IMR-90 (cell line): Measurements from ENCODE around the gene SLC17A9. TPM values are rescaled to one million over a fixed set of nuclear protein-coding genes. Genes with fewer than 3 reads are reported as not detected.

Experiments used
- ATAC-seq: fragments of 200-7000 bp; cut with Tn5 transposase; 2 replicates; pipeline ENCODE4 v1.9.1; 2020; ENCODE audit warnings: low read depth, mild to moderate bottlenecking, moderate library complexity
- BruUV-seq: library from RNA; stranded (reverse); fragments of 400-500 nt; replicated peaks from 2 replicates; lab custom pipeline; 2021; lab: Mats Ljungman, UMichigan
- CTCF ChIA-PET: fragments of 300-600 bp; formaldehyde crosslinking; extraction: SDS; loops from one replicate; lab custom pipeline; 2021; ENCODE audit warnings: antibody characterized with exemption; lab: Yijun Ruan, JAX
- POLR2A ChIA-PET: fragments of 300-600 bp; sonication (Branson Sonifier 250); formaldehyde crosslinking; loops from one replicate; lab custom pipeline; 2022; ENCODE audit warnings: antibody characterized with exemption; ENCODE audit not compliant: unreplicated experiment; lab: Charles Lee
- DNase-seq: peaks from one replicate; pipeline ENCODE4 v3.0.0; 2013
- H2AFZ ChIP-seq: replicated peaks from 2 replicates; pipeline ENCODE3; 2013; ENCODE audit warnings: low read length, mild to moderate bottlenecking; ENCODE audit not compliant: poor library complexity
- H2AK5ac ChIP-seq: 2 replicates; pipeline ENCODE4 v1.6.1; 2013; ENCODE audit warnings: low read depth, low read length, inconsistent platforms
- H2AK9ac ChIP-seq: replicated peaks from 2 replicates; pipeline ENCODE3; 2013; ENCODE audit warnings: mild to moderate bottlenecking, low read depth, low read length, moderate library complexity; ENCODE audit not compliant: poor library complexity
- H2BK120ac ChIP-seq: 2 replicates; pipeline ENCODE4 v1.6.1; 2013; ENCODE audit warnings: low read depth, low read length, inconsistent platforms
- H2BK15ac ChIP-seq: 3 replicates; pipeline ENCODE4 v1.6.1; 2013; ENCODE audit warnings: low read depth, low read length, inconsistent platforms
- H2BK20ac ChIP-seq: 2 replicates; pipeline ENCODE4 v1.6.1; 2013; ENCODE audit warnings: low read depth, mild to moderate bottlenecking, inconsistent platforms, low read length, moderate library complexity
- H2BK5ac ChIP-seq: 2 replicates; pipeline ENCODE4 v1.6.1; 2013; ENCODE audit warnings: mild to moderate bottlenecking, low read depth, low read length, inconsistent platforms; ENCODE audit not compliant: poor library complexity, severe bottlenecking
- H3K14ac ChIP-seq: replicated peaks from 2 replicates; pipeline ENCODE4 v1.6.1; 2013; ENCODE audit warnings: low read depth, low read length, inconsistent platforms
- H3K18ac ChIP-seq: 2 replicates; pipeline ENCODE4 v1.6.1; 2013; ENCODE audit warnings: low read depth, low read length, control low read depth
- H3K23ac ChIP-seq: 2 replicates; pipeline ENCODE4 v1.6.1; 2013; ENCODE audit warnings: low read depth, low read length, inconsistent platforms
- H3K27ac ChIP-seq: 2 replicates; pipeline ENCODE4 v1.5.1; 2013; ENCODE audit warnings: mild to moderate bottlenecking, control low read depth, low read length; ENCODE audit not compliant: insufficient read depth
- H3K27me3 ChIP-seq: 2 replicates; pipeline ENCODE4 v1.6.1; 2013; ENCODE audit warnings: low read length; ENCODE audit not compliant: control insufficient read depth, insufficient read depth
- H3K36me3 ChIP-seq: 2 replicates; pipeline ENCODE4 v1.6.1; 2013; ENCODE audit warnings: low read length, mixed read lengths; ENCODE audit not compliant: control insufficient read depth, insufficient read depth
- H3K4ac ChIP-seq: 2 replicates; pipeline ENCODE4 v1.6.1; 2013; ENCODE audit warnings: low read depth, low read length, inconsistent platforms
- H3K4me1 ChIP-seq: 2 replicates; pipeline ENCODE4 v1.6.1; 2013; ENCODE audit warnings: low read length, mixed read lengths; ENCODE audit not compliant: control insufficient read depth, insufficient read depth
- H3K4me2 ChIP-seq: 2 replicates; pipeline ENCODE4 v1.6.1; 2013; ENCODE audit warnings: low read depth, mild to moderate bottlenecking, control low read depth, low read length, moderate library complexity
- H3K4me3 ChIP-seq: 2 replicates; pipeline ENCODE4 v1.5.1; 2013; ENCODE audit warnings: low read depth, mild to moderate bottlenecking, control low read depth, low read length, moderate library complexity; ENCODE audit not compliant: insufficient read depth
- H3K56ac ChIP-seq: 2 replicates; pipeline ENCODE4 v1.6.1; 2013; ENCODE audit warnings: low read length, inconsistent platforms; ENCODE audit not compliant: insufficient read depth; ENCODE audit errors: extremely low read depth
- H3K79me1 ChIP-seq, 2 experiments: 2 replicates each; pipeline ENCODE4 v1.6.1; 2013; ENCODE audit warnings: low read length in 2 of 2, inconsistent platforms in 1 of 2, low read depth in 1 of 2
- H3K9ac ChIP-seq: 2 replicates; pipeline ENCODE4 v1.6.1; 2013; ENCODE audit warnings: low read depth, low read length, control low read depth
- H3K9me1 ChIP-seq: 2 replicates; pipeline ENCODE4 v1.6.1; 2013; ENCODE audit warnings: low read length, inconsistent platforms; ENCODE audit not compliant: insufficient read depth
- H3K9me3 ChIP-seq: 2 replicates; pipeline ENCODE4 v1.6.1; 2013; ENCODE audit warnings: low read length; ENCODE audit not compliant: control insufficient read depth, insufficient read depth
- H4K20me1 ChIP-seq: 2 replicates; pipeline ENCODE4 v1.6.1; 2013; ENCODE audit warnings: low read length, inconsistent platforms; ENCODE audit not compliant: insufficient read depth
- H4K5ac ChIP-seq: 2 replicates; pipeline ENCODE4 v1.6.1; 2013; ENCODE audit warnings: mild to moderate bottlenecking, low read depth, low read length, control low read depth
- H4K8ac ChIP-seq, 2 experiments: 2 replicates each; pipeline ENCODE4 v1.6.1; 2013; ENCODE audit warnings: low read depth in 2 of 2, low read length in 2 of 2, control low read depth in 1 of 2, inconsistent platforms in 1 of 2
- H4K91ac ChIP-seq: 2 replicates; pipeline ENCODE4 v1.6.1; 2013; ENCODE audit warnings: low read depth, low read length, inconsistent platforms; ENCODE audit not compliant: insufficient read depth
- BHLHE40 ChIP-seq: fragments of 150-350 bp; IDR thresholded peaks from 2 replicates; pipeline ENCODE4 v1.6.1; 2016; ENCODE audit warnings: mild to moderate bottlenecking, low read depth, low read length
- CEBPB ChIP-seq: IDR thresholded peaks from 2 replicates; pipeline ENCODE4 v1.6.1; 2012; ENCODE audit warnings: low read depth, low read length, improper control_type of control experiment
- CHD1 ChIP-seq: IDR thresholded peaks from 2 replicates; pipeline ENCODE4 v1.6.1; 2012; ENCODE audit warnings: low read depth, low read length, improper control_type of control experiment
- MAFK ChIP-seq: IDR thresholded peaks from 2 replicates; pipeline ENCODE4 v1.6.1; 2012; ENCODE audit warnings: low read depth, low read length, improper control_type of control experiment
- MAZ ChIP-seq: IDR thresholded peaks from 2 replicates; pipeline ENCODE4 v1.6.1; 2012; ENCODE audit warnings: low read depth, mild to moderate bottlenecking, low read length, improper control_type of control experiment, moderate library complexity, borderline replicate concordance
- MXI1 ChIP-seq: IDR thresholded peaks from 2 replicates; pipeline ENCODE4 v1.6.1; 2012; ENCODE audit warnings: low read depth, mild to moderate bottlenecking, low read length, moderate library complexity, borderline replicate concordance
- NFE2L2 ChIP-seq: fragments of 150-350 bp; IDR thresholded peaks from 2 replicates; pipeline ENCODE4 v1.6.1; 2016; ENCODE audit warnings: low read depth, mild to moderate bottlenecking, low read length
- POLR2A ChIP-seq: IDR thresholded peaks from 2 replicates; pipeline ENCODE4 v1.6.1; 2012; ENCODE audit warnings: mild to moderate bottlenecking, low read depth, low read length
- RAD21 ChIP-seq: IDR thresholded peaks from 2 replicates; pipeline ENCODE4 v1.6.1; 2012; ENCODE audit warnings: low read length, improper control_type of control experiment
- RCOR1 ChIP-seq: IDR thresholded peaks from 2 replicates; pipeline ENCODE4 v1.6.1; 2012; ENCODE audit warnings: mild to moderate bottlenecking, low read length, improper control_type of control experiment; ENCODE audit not compliant: insufficient replicate concordance
- RFX5 ChIP-seq: IDR thresholded peaks from 2 replicates; pipeline ENCODE4 v1.8.0; 2012; ENCODE audit warnings: low read depth, mild to moderate bottlenecking, low read length, moderate library complexity
- SMC3 ChIP-seq: fragments of 150-350 bp; IDR thresholded peaks from 2 replicates; pipeline ENCODE4 v1.6.1; 2016; ENCODE audit warnings: low read depth, mild to moderate bottlenecking, antibody characterized with exemption, low read length, moderate library complexity
- WGBS, 2 experiments: methylation state at CpG; one replicate each; pipeline versions ENCODE4 v1.1.5 to v1.1.7; 2013; ENCODE audit warnings: missing lambda C conversion rate in 2 of 2; ENCODE audit not compliant: insufficient read length in 1 of 2; ENCODE audit errors: extremely low coverage in 2 of 2; 5-methylcytosine and 5-hydroxymethylcytosine counted together
- dilution Hi-C: fragments of 300-500 bp; cut with HindIII; formaldehyde crosslinking; loops from one replicate; pipeline ENCODE4 v1.14.3; 2018; ENCODE audit warnings: low sequenced_read_pairs; ENCODE audit not compliant: unreplicated experiment
- in situ Hi-C: fragments of 300-500 bp; cut with MboI; formaldehyde crosslinking; loops from 3 replicates; pipeline ENCODE4 v1.14.3; 2019; ENCODE audit warnings: low sequenced_read_pairs, inconsistent platforms, mixed read lengths
- intact Hi-C: fragments of 100-400 bp; cut with micrococcal nuclease; formaldehyde crosslinking; loops from 2 replicates; pipeline ENCODE4 v1.10.0; 2022
- polyA plus RNA-seq, 3 experiments: library from polyadenylated mRNA; depleted of rRNA; stranded (reverse); fragments of >200 nt; gene quantifications; 2 replicates each; pipeline ENCODE4 v1.2.3, GENCODE V29; 2012; ENCODE audit warnings: low replicate concordance in 1 of 3
- total RNA-seq: library from RNA; depleted of rRNA; stranded (reverse); fragments of >200 nt; gene quantifications from 2 replicates; pipeline ENCODE4 v1.2.3, GENCODE V29; 2012
- TF ChIP-seq, protein P1 (sequence below): fragments of 150-350 bp; IDR thresholded peaks from 2 replicates; pipeline ENCODE4 v1.6.1; 2017; ENCODE audit warnings: mild to moderate bottlenecking, antibody characterized with exemption, low read length, low read depth
- TF ChIP-seq, protein P2 (sequence below): fragments of 150-350 bp; IDR thresholded peaks from 2 replicates; pipeline ENCODE4 v1.6.1; 2016; ENCODE audit warnings: low read depth, mild to moderate bottlenecking, low read length, moderate library complexity, borderline replicate concordance
- TF ChIP-seq, protein P3 (sequence below): conservative IDR thresholded peaks from 2 replicates; pipeline ENCODE4 v1.5.1; 2012; ENCODE audit warnings: mild to moderate bottlenecking, low read depth, low read length, improper control_type of control experiment

Gene SLC17A9
- total and polyA plus RNA-seq, 2 of the 4 experiments (the other 2 are of a cell fraction) = 2.2 to 14.4 TPM

- Histone ChIP-seq H3K79me1 (peaks cover 20 to 54% of the 10 kb centered on the region in 2 experiments), H3K23ac (no peak overlapping the region), H3K27ac (no peak overlapping the region), H2BK15ac (no peak overlapping the region), H4K91ac (no peak overlapping the region), H2AK5ac (no peak overlapping the region), H3K4ac (no peak overlapping the region), H2BK20ac (no peak overlapping the region), H4K5ac (no peak overlapping the region), H3K56ac (no peak overlapping the region), H2BK120ac (no peak overlapping the region), H2BK5ac (no peak overlapping the region), H3K4me3 (no peak overlapping the region), H2AFZ (peak overlapping the region; percentile 16), H3K9me3 (peaks cover 2% of the 10 kb centered on the region; the same call in 1 of the 2 replicates), H2AK9ac (no peak overlapping the region), H3K18ac (no peak overlapping the region), H3K9me1 (peaks cover 8% of the 10 kb centered on the region; the same call in 1 of the 2 replicates), H3K14ac (no peak overlapping the region), H4K20me1 (peaks cover 21% of the 10 kb centered on the region), H3K36me3 (peaks cover 61% of the 10 kb centered on the region), H3K27me3 (no peaks in the 10 kb centered on the region), H4K8ac (no peak overlapping the region), H3K4me2 (no peak overlapping the region), H3K9ac (no peak overlapping the region), H3K4me1 (no peaks in the 10 kb centered on the region)
- ChIA-PET CTCF (no interaction called here), POLR2A (no interaction called here)
- no TSS peak for BruUV-seq
- dilution Hi-C loops = no loop called here
- ATAC-seq = no peak
- 100% methylated on average over 8 of the region's 17 CpGs; no CpG with 5 or more reads in 1 of the 2 experiments for WGBS, 2 experiments
- in situ Hi-C loops = no loop called here
- no peak for DNase-seq
- intact Hi-C loops = no loop called here
- TF ChIP-seq MAFK = no peak
- no peak for TF ChIP-seq POLR2A
- TF ChIP-seq, protein P1, sequence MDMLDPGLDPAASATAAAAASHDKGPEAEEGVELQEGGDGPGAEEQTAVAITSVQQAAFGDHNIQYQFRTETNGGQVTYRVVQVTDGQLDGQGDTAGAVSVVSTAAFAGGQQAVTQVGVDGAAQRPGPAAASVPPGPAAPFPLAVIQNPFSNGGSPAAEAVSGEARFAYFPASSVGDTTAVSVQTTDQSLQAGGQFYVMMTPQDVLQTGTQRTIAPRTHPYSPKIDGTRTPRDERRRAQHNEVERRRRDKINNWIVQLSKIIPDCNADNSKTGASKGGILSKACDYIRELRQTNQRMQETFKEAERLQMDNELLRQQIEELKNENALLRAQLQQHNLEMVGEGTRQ = no peak
- TF ChIP-seq SMC3 = no peak
- TF ChIP-seq, protein P2, sequence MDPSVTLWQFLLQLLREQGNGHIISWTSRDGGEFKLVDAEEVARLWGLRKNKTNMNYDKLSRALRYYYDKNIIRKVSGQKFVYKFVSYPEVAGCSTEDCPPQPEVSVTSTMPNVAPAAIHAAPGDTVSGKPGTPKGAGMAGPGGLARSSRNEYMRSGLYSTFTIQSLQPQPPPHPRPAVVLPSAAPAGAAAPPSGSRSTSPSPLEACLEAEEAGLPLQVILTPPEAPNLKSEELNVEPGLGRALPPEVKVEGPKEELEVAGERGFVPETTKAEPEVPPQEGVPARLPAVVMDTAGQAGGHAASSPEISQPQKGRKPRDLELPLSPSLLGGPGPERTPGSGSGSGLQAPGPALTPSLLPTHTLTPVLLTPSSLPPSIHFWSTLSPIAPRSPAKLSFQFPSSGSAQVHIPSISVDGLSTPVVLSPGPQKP = no peak
- TF ChIP-seq MXI1 = no peak
- no peak for TF ChIP-seq RFX5
- no peak for TF ChIP-seq RCOR1
- no peak for TF ChIP-seq BHLHE40
- TF ChIP-seq MAZ = no peak
- TF ChIP-seq, protein P3, sequence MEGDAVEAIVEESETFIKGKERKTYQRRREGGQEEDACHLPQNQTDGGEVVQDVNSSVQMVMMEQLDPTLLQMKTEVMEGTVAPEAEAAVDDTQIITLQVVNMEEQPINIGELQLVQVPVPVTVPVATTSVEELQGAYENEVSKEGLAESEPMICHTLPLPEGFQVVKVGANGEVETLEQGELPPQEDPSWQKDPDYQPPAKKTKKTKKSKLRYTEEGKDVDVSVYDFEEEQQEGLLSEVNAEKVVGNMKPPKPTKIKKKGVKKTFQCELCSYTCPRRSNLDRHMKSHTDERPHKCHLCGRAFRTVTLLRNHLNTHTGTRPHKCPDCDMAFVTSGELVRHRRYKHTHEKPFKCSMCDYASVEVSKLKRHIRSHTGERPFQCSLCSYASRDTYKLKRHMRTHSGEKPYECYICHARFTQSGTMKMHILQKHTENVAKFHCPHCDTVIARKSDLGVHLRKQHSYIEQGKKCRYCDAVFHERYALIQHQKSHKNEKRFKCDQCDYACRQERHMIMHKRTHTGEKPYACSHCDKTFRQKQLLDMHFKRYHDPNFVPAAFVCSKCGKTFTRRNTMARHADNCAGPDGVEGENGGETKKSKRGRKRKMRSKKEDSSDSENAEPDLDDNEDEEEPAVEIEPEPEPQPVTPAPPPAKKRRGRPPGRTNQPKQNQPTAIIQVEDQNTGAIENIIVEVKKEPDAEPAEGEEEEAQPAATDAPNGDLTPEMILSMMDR = no peak
- TF ChIP-seq RAD21 = no peak
- no peak for TF ChIP-seq CEBPB
- TF ChIP-seq NFE2L2 = no peak
- no peak for TF ChIP-seq CHD1
Measured at GRCh38 chr20:62947532-62948300, 4.8 kb upstream of the SLC17A9 start.
